Right lobe of liver (tissue), 6 donors: ENCODE results near the gene S100A1. TPM values are rescaled to one million over a fixed set of nuclear protein-coding genes. Genes with fewer than 3 reads are reported as not detected.
"Not testable (repeated sequence)": the region's sequence is repeated elsewhere in the genome, so short reads cannot be mapped to it uniquely, and the experiment has no call there.

Experiments used
- ATAC-seq, 4 donors: fragments of 200-7000 bp; cut with Tn5 transposase; one replicate each; pipeline ENCODE4 v1.9.1; 2020; ENCODE audit warnings: mild to moderate bottlenecking in 4 of 4, moderate library complexity in 4 of 4
- DNase-seq, 3 donors: peaks; one replicate each; pipeline ENCODE4 v3.0.0-alpha.2; 2020
- H3K27ac ChIP-seq, 3 donors: fragments of 200-600 bp; one replicate each; pipeline ENCODE4 v1.8.0; 2022
- H3K27me3 ChIP-seq, 2 donors: fragments of 200-600 bp; one replicate each; pipeline ENCODE4 v1.8.0; 2022
- H3K36me3 ChIP-seq, 4 donors: fragments of 200-600 bp; sonication (generic) in 1 of 4; one replicate each; pipeline versions ENCODE4 v1.5.1 to v1.8.0; 2017 to 2022; ENCODE audit warnings: control low read depth in 1 of 4
- H3K4me1 ChIP-seq, 4 donors: fragments of 200-600 bp; sonication (generic) in 1 of 4; one replicate each; pipeline versions ENCODE4 v1.5.1 to v1.8.0; 2017 to 2022; ENCODE audit warnings: control low read depth in 1 of 4
- H3K4me3 ChIP-seq, 3 donors: fragments of 200-600 bp; one replicate each; pipeline ENCODE4 v1.8.0; 2022
- H3K9me3 ChIP-seq, 4 donors: fragments of 200-600 bp; sonication (generic) in 1 of 4; one replicate each; pipeline versions ENCODE4 v1.5.1 to v1.8.0; 2017 to 2022; ENCODE audit warnings: control low read depth in 1 of 4
- POLR2A ChIP-seq: fragments of 450-650 bp; IDR thresholded peaks from one replicate; pipeline ENCODE4 v1.6.1; 2017; ENCODE audit warnings: antibody characterized with exemption, mild to moderate bottlenecking
- WGBS: methylation state at CpG from one replicate; pipeline ENCODE4 v1.1.6; 2018; ENCODE audit warnings: low coverage, low lambda C conversion rate; ENCODE audit not compliant: insufficient coverage; ENCODE audit errors: missing lambda C conversion rate; 5-methylcytosine and 5-hydroxymethylcytosine counted together
- intact Hi-C, 2 donors: fragments of 100-400 bp; cut with DNase I; formaldehyde crosslinking; loops; one replicate each; pipeline versions ENCODE4 v1.11.2 to v1.14.1; 2022
- long read RNA-seq: library from polyadenylated mRNA; unstranded; transcript quantifications from one replicate; pipeline ENCODE4 v2.0.0, GENCODE V29; 2019
- total RNA-seq, 6 experiments: library from RNA; depleted of rRNA in 2 of 6; stranded (reverse); fragments of >200 nt in 2 of 6; fragmentation: NEBNext Ultra II Directional in 3 of 6; extraction: Animal tissue kit (Norgen Biotek cat#: 25700) in 3 of 6; gene quantifications; one replicate each; pipeline versions ENCODE4 v1.1.0 to v1.2.4, GENCODE V29; 2016 to 2023
- TF ChIP-seq, protein P1 (sequence below), 4 donors: fragments of 200-600 bp in 3 of 4; fragments of 450-650 bp in 1 of 4; IDR thresholded peaks; one replicate each; pipeline versions ENCODE4 v1.5.1 to v1.8.0; 2016 to 2022; ENCODE audit warnings: antibody characterized with exemption in 4 of 4, mild to moderate bottlenecking in 2 of 4
- donor health status: DM: no; HTN: yes; CAD: no.
- donor health status: DM: no; HTN: no; CAD: no.
- donor health status: DM: no; HTN: no; CAD: no.
- donor health status: DM: no; HTN: yes; CAD: no.
- donor health status: DM: no; HTN: yes; CAD: no.

S100A1 gene
- 1 to 10 TPM in 3 of 6 experiments, under 1 TPM in 3; 0.40 to 2.1 (median 1.0) TPM for total RNA-seq
- long read RNA-seq = 0 reads

- DNase-seq = peak in 1 of 3 donors; percentile 26
- WGBS = 100% methylated on average over 2 of the region's 10 CpGs
- intact Hi-C loops = no loop called here
- Histone ChIP-seq H3K27ac (peak within 1 kb of the TSS; percentile 71 to 80 (median 73)), H3K36me3 (no peaks in the 10 kb centered on the region), H3K4me3 (peak within 1 kb of the TSS; percentile 29 to 52 (median 47)), H3K27me3 (no peaks in the 10 kb centered on the region), H3K9me3 (no peaks in the 10 kb centered on the region), H3K4me1 (peaks cover 0 to 6% (median 2%) of the 10 kb centered on the region in 4 donors)
- peak in 1 of 4 donors; percentile 6 for ATAC-seq
- no peak for TF ChIP-seq POLR2A
- TF ChIP-seq, protein P1, sequence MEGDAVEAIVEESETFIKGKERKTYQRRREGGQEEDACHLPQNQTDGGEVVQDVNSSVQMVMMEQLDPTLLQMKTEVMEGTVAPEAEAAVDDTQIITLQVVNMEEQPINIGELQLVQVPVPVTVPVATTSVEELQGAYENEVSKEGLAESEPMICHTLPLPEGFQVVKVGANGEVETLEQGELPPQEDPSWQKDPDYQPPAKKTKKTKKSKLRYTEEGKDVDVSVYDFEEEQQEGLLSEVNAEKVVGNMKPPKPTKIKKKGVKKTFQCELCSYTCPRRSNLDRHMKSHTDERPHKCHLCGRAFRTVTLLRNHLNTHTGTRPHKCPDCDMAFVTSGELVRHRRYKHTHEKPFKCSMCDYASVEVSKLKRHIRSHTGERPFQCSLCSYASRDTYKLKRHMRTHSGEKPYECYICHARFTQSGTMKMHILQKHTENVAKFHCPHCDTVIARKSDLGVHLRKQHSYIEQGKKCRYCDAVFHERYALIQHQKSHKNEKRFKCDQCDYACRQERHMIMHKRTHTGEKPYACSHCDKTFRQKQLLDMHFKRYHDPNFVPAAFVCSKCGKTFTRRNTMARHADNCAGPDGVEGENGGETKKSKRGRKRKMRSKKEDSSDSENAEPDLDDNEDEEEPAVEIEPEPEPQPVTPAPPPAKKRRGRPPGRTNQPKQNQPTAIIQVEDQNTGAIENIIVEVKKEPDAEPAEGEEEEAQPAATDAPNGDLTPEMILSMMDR (IDR thresholded peaks at IDR 0.05) = peak in 1 of 4 donors; percentile 38
Measured at GRCh38 chr1:153627715-153628626, at the start of gene S100A1. TSS of gene S100A1 (plus strand) at chr1:153628434. CDS start at chr1:153630522, 2,088 bp downstream.

DNA sequence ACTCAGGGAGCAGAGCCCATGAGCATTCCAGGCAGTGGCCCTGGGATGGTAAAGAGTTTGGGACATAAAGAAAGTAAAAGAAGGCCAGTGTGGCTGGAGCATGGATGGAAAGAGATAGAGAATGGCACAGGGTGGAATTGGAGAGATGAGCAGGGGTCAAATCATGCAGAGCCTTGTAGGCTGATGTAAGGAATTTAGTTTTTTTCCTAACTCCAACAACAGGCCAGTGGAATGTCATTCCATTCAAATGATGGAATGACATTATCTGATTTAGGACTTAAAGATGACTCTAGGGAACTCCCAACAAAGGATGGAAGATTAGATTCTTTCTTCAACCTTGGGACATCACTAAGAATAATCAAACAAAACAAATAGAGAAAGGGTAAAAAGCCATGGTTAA, 49.7 kb upstream of the S100A1 start:
- no peaks in the 10 kb centered on the region for H3K9me3 ChIP-seq
- H3K36me3 ChIP-seq = no peaks in the 10 kb centered on the region
- ATAC-seq (no peak), DNase-seq (no peak)
- no peak overlapping the region for H3K27ac ChIP-seq
- intact Hi-C loops = loop anchor here in 1 of 2 donors (10.0 kb wide), 1 partner anchor 66 kb away; no protein-coding TSS in a partner anchor
- no peak for TF ChIP-seq POLR2A
- TF ChIP-seq, protein P1 (IDR thresholded peaks at IDR 0.05) = no peak
- H3K27me3 ChIP-seq = no peaks in the 10 kb centered on the region
- H3K4me3 ChIP-seq = no peak overlapping the region
- no peaks in the 10 kb centered on the region for H3K4me1 ChIP-seq

DNA sequence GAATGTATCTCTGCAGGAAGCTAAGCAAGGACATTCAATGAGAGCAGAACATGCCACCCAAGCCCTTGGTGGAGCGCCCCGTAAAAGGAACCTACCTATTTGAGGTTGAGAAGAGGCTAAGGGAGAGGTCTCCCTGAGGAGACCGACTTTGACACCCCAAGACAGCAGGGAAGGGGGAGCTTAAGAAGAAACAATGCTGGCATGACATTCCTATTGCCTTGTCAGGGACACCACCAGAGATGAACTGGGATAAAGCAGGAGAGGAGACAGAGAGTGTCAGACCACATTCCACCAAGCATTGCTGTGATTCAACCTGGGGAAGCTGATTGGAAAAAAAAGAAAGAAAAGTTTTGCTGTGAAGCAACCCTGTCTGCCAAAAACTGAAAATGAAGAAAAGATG, 49.3 kb upstream of the S100A1 start:
- no peaks in the 10 kb centered on the region for H3K36me3 ChIP-seq
- 69% methylated on average over 3 of the region's 3 CpGs for WGBS
- no peaks in the 10 kb centered on the region for H3K9me3 ChIP-seq
- intact Hi-C loops = loop anchor here in 1 of 2 donors (10.0 kb wide), 1 partner anchor 66 kb away; no protein-coding TSS in a partner anchor
- ATAC-seq (no peak), DNase-seq (no peak)
- TF ChIP-seq, protein P1 (IDR thresholded peaks at IDR 0.05) = no peak
- no peak for TF ChIP-seq POLR2A
- no peaks in the 10 kb centered on the region for H3K27me3 ChIP-seq
- no peak overlapping the region for H3K27ac ChIP-seq
- H3K4me3 ChIP-seq = no peak overlapping the region
- H3K4me1 ChIP-seq = no peaks in the 10 kb centered on the region

DNA sequence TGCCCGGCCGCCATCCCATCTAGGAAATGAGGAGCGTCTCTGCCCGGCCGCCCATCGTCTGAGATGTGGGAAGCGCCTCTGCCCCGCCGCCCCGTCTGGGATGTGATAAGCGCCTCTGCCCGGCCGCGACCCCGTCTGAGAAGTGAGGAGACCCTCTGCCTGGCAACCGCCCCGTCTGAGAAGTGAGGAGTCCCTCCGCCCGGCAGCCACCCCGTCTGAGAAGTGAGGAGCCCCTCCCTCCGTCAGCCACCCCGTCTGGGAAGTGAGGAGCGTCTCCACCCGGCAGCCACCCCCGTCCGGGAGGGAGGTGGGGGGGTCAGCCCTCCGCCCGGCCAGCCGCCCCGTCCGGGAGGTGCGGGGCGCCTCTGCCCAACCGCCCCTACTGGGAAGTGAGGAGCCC, 45.4 kb upstream of the S100A1 start:
- H3K4me3 ChIP-seq, H3K4me1 ChIP-seq, ATAC-seq, DNase-seq, H3K27ac ChIP-seq, H3K9me3 ChIP-seq, H3K36me3 ChIP-seq, H3K27me3 ChIP-seq, intact Hi-C loops: not testable (repeated sequence)
- WGBS = 92% methylated on average over 12 of the region's 34 CpGs

DNA sequence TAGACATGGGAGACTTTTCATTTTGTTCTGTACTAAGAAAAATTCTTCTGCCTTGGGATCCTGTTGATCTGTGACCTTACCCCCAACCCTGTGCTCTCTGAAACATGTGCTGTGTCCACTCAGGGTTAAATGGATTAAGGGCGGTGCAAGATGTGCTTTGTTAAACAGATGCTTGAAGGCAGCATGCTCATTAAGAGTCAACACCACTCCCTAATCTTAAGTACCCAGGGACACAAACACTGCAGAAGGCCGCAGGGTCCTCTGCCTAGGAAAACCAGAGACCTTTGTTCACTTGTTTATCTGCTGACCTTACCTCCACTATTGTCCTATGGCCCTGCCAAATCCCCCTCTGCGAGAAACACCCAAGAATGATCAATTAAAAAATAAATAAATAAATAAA, 44.7 kb upstream of the S100A1 start:
- H3K36me3 ChIP-seq, H3K27me3 ChIP-seq, H3K27ac ChIP-seq, H3K4me3 ChIP-seq, DNase-seq, ATAC-seq, intact Hi-C loops, H3K9me3 ChIP-seq, H3K4me1 ChIP-seq: not testable (repeated sequence)
- WGBS = 29% methylated on average over 2 of the region's 3 CpGs
